ENCODE measurements around the gene SUGP1.

SUGP1 gene

DNA sequence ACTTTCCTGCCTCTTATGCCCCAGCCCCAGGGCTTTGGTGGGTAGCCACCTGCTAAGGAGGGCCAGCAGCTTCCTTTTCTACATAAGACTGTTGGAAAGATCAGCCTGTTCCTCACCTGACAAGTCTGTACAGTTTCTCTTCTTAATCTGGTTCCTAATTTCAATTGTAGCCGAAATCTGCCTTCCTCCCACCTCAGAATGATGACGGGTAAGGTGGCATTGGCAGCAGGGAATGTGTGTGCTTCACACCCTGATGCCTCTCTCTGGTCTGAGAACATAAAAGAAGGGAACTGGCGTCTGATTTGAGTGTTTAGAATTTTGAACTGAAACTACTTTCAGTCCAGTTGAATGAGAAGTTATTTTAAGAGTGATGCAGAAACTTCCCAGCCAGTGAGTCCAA is 16.3 kb upstream of the SUGP1 start:
- TF ChIP-seq TAF1 (IDR thresholded peaks at IDR 0.05; ENCODE audit: borderline replicate concordance, insufficient read depth, low read length): no peak
- TF ChIP-seq FOXP2 (optimal IDR thresholded peaks at IDR 0.05; ENCODE audit: borderline replicate concordance, extremely low read depth, extremely low read length, insufficient read depth): no peak
- TF ChIP-seq, protein P1, sequence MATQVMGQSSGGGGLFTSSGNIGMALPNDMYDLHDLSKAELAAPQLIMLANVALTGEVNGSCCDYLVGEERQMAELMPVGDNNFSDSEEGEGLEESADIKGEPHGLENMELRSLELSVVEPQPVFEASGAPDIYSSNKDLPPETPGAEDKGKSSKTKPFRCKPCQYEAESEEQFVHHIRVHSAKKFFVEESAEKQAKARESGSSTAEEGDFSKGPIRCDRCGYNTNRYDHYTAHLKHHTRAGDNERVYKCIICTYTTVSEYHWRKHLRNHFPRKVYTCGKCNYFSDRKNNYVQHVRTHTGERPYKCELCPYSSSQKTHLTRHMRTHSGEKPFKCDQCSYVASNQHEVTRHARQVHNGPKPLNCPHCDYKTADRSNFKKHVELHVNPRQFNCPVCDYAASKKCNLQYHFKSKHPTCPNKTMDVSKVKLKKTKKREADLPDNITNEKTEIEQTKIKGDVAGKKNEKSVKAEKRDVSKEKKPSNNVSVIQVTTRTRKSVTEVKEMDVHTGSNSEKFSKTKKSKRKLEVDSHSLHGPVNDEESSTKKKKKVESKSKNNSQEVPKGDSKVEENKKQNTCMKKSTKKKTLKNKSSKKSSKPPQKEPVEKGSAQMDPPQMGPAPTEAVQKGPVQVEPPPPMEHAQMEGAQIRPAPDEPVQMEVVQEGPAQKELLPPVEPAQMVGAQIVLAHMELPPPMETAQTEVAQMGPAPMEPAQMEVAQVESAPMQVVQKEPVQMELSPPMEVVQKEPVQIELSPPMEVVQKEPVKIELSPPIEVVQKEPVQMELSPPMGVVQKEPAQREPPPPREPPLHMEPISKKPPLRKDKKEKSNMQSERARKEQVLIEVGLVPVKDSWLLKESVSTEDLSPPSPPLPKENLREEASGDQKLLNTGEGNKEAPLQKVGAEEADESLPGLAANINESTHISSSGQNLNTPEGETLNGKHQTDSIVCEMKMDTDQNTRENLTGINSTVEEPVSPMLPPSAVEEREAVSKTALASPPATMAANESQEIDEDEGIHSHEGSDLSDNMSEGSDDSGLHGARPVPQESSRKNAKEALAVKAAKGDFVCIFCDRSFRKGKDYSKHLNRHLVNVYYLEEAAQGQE (IDR thresholded peaks at IDR 0.05; ENCODE audit: insufficient read depth in 1 of 2, low read depth in 2 of 2, low read length in 2 of 2): no peak
- no peak for TF ChIP-seq POLR2AphosphoS5 (IDR thresholded peaks at IDR 0.05; ENCODE audit: low read depth, low read length)
- TF ChIP-seq SIN3A (IDR thresholded peaks at IDR 0.05; ENCODE audit: borderline replicate concordance, insufficient read depth, low read length): no peak

DNA sequence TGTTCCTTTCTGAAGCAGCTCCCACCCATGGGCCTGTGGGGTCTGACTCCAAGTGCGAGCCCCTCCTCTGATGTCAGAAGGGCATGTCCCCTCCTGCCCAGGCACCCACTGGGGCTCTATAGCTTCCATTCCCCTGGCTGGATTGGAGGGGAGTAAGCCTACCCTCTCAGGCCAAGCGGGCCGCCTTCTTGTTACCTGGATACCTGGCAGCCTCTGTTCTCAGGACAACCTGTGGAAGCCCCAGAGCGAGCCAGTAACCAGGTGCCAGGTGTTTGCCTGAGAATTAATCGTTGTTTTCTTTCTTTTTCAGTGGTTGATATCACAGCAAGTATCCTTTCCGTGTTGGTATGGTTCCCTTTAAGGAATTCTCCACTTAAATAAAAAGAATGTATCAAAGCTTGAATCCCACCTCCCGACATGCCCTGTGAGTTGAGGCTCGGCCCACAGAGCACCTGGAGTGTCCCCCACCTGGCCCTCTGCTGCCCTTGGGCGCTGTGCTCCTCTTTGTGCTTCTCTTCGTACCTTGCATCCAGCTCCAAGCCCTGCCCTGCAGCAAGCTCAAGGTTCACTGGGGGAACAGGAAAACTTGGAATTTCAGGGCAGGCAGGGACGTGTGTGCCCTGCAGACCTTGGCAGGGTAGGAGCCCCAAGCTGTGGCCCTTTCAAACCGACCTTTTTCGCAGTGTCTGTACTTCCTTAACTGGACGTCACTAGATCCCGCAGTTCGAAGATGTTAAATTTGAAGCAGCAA is 15.3 kb upstream of the SUGP1 start:
- no peak for TF ChIP-seq POLR2AphosphoS5 (IDR thresholded peaks at IDR 0.05; ENCODE audit: low read depth, low read length)
- no peak for TF ChIP-seq FOXP2 (optimal IDR thresholded peaks at IDR 0.05; ENCODE audit: borderline replicate concordance, extremely low read depth, extremely low read length, insufficient read depth)
- no peak for TF ChIP-seq TAF1 (IDR thresholded peaks at IDR 0.05; ENCODE audit: borderline replicate concordance, insufficient read depth, low read length)
- no peak for TF ChIP-seq SIN3A (IDR thresholded peaks at IDR 0.05; ENCODE audit: borderline replicate concordance, insufficient read depth, low read length)
- TF ChIP-seq, protein P1 (IDR thresholded peaks at IDR 0.05; ENCODE audit: insufficient read depth in 1 of 2, low read depth in 2 of 2, low read length in 2 of 2): no peak

DNA sequence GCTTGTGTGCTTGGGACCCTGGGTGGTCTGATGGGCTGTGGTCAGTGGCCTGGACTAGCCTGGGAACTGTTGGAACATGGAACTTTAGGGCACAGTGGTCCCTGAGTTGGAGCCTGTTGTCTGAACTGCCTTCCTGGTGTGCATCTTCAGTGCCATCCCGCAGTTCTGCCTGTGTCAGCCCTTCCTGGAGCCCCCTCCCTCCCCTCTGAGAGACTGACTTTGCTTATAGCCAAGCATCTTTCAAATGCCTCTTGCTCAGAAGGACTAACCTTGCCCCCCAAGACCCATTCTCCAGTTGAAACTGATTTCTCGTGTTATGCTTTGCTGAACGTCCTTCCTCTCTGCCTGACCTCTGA is 14.7 kb upstream of the SUGP1 start:
- TF ChIP-seq TAF1 (IDR thresholded peaks at IDR 0.05; ENCODE audit: borderline replicate concordance, insufficient read depth, low read length): no peak
- TF ChIP-seq, protein P1 (IDR thresholded peaks at IDR 0.05; ENCODE audit: insufficient read depth in 1 of 2, low read depth in 2 of 2, low read length in 2 of 2): no peak
- TF ChIP-seq POLR2AphosphoS5 (IDR thresholded peaks at IDR 0.05; ENCODE audit: low read depth, low read length): no peak
- TF ChIP-seq FOXP2 (optimal IDR thresholded peaks at IDR 0.05; ENCODE audit: borderline replicate concordance, extremely low read depth, extremely low read length, insufficient read depth): no peak
- no peak for TF ChIP-seq SIN3A (IDR thresholded peaks at IDR 0.05; ENCODE audit: borderline replicate concordance, insufficient read depth, low read length)

DNA sequence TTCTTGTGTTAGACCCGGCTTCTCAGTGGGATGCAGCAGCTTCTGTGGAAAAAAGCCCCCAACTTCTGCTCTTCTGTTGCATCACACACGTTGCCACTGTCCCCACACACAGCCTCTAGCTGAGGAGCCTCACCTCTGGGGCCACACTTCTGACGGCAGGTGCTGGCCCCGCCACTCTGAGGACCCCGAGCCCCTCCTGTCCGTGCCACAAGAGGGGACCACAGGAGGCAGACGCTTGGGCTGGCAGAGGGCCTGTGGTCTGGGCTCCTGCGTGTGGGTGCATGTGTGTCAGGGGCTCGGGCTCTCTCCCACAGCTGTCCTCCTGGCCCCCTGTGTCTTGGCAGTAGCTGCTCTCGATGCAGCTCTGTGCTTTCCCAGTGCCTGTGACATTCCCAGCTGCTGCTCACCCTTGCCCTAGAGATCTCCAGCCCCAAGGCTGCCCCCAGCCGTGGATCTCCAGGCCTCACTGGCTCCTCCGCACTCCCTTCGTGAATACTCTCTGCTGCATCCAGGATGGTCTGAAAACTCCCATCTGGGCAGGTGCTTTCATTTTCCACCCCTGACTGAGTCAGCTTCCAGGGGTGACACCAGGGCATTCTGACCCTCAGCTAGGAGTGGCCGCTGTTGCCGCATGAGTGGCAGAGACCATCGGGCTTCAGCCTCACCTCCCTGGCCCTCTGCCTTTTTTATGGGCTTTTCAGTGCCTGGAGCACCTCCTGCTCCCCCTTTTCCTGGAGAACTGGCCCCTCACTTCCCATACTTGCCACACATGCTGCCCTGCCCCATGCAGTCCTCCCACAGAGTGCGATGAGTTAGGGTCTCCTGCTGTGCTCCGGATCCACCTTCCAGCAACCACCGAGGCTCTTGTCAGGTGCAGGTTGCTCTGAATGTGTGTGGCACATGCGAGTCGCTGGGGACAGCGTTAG is 14.0 kb upstream of the SUGP1 start:
- TF ChIP-seq SIN3A (IDR thresholded peaks at IDR 0.05; ENCODE audit: borderline replicate concordance, insufficient read depth, low read length) (no peak), TAF1 (IDR thresholded peaks at IDR 0.05; ENCODE audit: borderline replicate concordance, insufficient read depth, low read length) (no peak), FOXP2 (optimal IDR thresholded peaks at IDR 0.05; ENCODE audit: borderline replicate concordance, extremely low read depth, extremely low read length, insufficient read depth) (no peak), POLR2AphosphoS5 (IDR thresholded peaks at IDR 0.05; ENCODE audit: low read depth, low read length) (no peak)
- TF ChIP-seq, protein P1 (IDR thresholded peaks at IDR 0.05; ENCODE audit: insufficient read depth in 1 of 2, low read depth in 2 of 2, low read length in 2 of 2): no peak
